ENCODE measurements around the gene PLCB1. TPM values are rescaled to one million over a fixed set of nuclear protein-coding genes. Genes with fewer than 3 reads are reported as not detected.
A peak's percentile ranks its signal among the peaks of the same experiment; 100 is the strongest.
"Not testable (repeated sequence)": the region's sequence is repeated elsewhere in the genome, so short reads cannot be mapped to it uniquely, and the experiment has no call there.

PLCB1 gene
- total RNA-seq, 1 experiment from 2014 or later = 3.5 TPM

- peak; percentile 85 for DNase-seq (ENCODE audit: low spot score)
These were observed 24.4 kb downstream of the PLCB1 start for GRCh38 chr20:8156235-8157079.

GRCh38 chr20:8159217-8159616 lies 27.2 kb downstream of the PLCB1 start:
- not testable (repeated sequence) for DNase-seq (ENCODE audit: low spot score)

GRCh38 chr20:8161264-8162071 lies 29.4 kb downstream of the PLCB1 start:
- no peak for DNase-seq (ENCODE audit: low spot score)

GRCh38 chr20:8162610-8163009 lies 30.5 kb downstream of the PLCB1 start:
- DNase-seq (ENCODE audit: low spot score) = no peak

GRCh38 chr20:8163543-8163942 lies 31.5 kb downstream of the PLCB1 start:
- no peak for DNase-seq (ENCODE audit: low spot score)

- DNase-seq (ENCODE audit: low spot score) = no peak
These were observed 34.7 kb downstream of the PLCB1 start for GRCh38 chr20:8166730-8167129.

GRCh38 chr20:8168785-8169288 lies 36.8 kb downstream of the PLCB1 start:
- DNase-seq (ENCODE audit: low spot score) = no peak

- no peak for DNase-seq (ENCODE audit: low spot score)
These were observed 38.9 kb downstream of the PLCB1 start for GRCh38 chr20:8170921-8171320.

GRCh38 chr20:8172191-8172590 lies 40.1 kb downstream of the PLCB1 start:
- DNase-seq (ENCODE audit: low spot score) = no peak

- DNase-seq (ENCODE audit: low spot score) = no peak
These were observed 43.9 kb downstream of the PLCB1 start for GRCh38 chr20:8175741-8176675.

- no peak for DNase-seq (ENCODE audit: low spot score)
These were observed 51.5 kb downstream of the PLCB1 start for GRCh38 chr20:8183526-8183925.

- DNase-seq (ENCODE audit: low spot score) = no peak
These were observed 55.7 kb downstream of the PLCB1 start for GRCh38 chr20:8187740-8188139.

GRCh38 chr20:8190043-8190880 lies 58.2 kb downstream of the PLCB1 start:
- peak; percentile 22 for DNase-seq (ENCODE audit: low spot score)

GRCh38 chr20:8194721-8195120 lies 62.7 kb downstream of the PLCB1 start:
- DNase-seq (ENCODE audit: low spot score) = no peak

- no peak for DNase-seq (ENCODE audit: low spot score)
These were observed 64.0 kb downstream of the PLCB1 start for GRCh38 chr20:8196096-8196495.

GRCh38 chr20:8200220-8200619 lies 68.2 kb downstream of the PLCB1 start:
- no peak for DNase-seq (ENCODE audit: low spot score)

- no peak for DNase-seq (ENCODE audit: low spot score)
These were observed 71.3 kb downstream of the PLCB1 start for GRCh38 chr20:8203366-8203765.

GRCh38 chr20:8205996-8206395 lies 73.9 kb downstream of the PLCB1 start:
- peak; percentile 54 for DNase-seq (ENCODE audit: low spot score)

GRCh38 chr20:8208226-8208625 lies 76.2 kb downstream of the PLCB1 start:
- DNase-seq (ENCODE audit: low spot score) = peak; percentile 4

- DNase-seq (ENCODE audit: low spot score) = peak; percentile 21
These were observed 77.0 kb downstream of the PLCB1 start for GRCh38 chr20:8209061-8209460.

All from HT-29 (cell line).